ENCODE data around the gene PDE6A. TPM values are rescaled to one million over a fixed set of nuclear protein-coding genes. Genes with fewer than 3 reads are reported as not detected.

Gene PDE6A
- total and polyA plus RNA-seq, 9 of the 15 experiments (the other 6 are each of a cell fraction or from before 2014, with no cell fraction given), result 0.01 to 0.04 (median 0.01) TPM; not detected in 6

DNA sequence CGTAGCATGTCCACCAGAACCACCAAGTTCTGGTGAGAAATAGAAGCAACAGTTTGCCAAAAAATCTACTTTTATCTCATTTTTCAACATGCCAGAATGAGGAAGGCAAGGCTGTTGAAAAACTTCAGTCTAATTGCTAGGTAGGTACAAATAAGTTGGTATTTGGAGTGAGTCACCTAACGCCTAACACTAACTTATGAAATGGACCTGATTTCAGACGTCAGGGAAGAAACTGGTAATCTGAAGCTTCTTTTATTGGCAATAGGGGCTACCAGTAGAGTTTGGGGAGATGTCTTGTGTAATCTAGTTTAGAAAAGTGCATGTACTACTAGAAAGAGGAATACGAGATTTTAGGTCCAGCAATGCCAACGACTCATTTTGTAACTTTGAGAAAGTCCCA lies 4.4 kb upstream of the PDE6A start:
- DNase-seq (ENCODE audit: extremely low read depth in 1 of 4, low spot score in 3 of 4) (no peak), FAIRE-seq (no peak), ATAC-seq (no peak)
- TF ChIP-seq ZNF280A (IDR thresholded peaks at IDR 0.05; ENCODE audit: low read depth, partially characterized antibody), result no peak
- TF ChIP-seq ZBTB26 (CRISPR knock-in tag; IDR thresholded peaks at IDR 0.05), result no peak
- TF ChIP-seq POLR2A (conservative IDR thresholded peaks at IDR 0.05), result no peak
- TF ChIP-seq, protein P1, sequence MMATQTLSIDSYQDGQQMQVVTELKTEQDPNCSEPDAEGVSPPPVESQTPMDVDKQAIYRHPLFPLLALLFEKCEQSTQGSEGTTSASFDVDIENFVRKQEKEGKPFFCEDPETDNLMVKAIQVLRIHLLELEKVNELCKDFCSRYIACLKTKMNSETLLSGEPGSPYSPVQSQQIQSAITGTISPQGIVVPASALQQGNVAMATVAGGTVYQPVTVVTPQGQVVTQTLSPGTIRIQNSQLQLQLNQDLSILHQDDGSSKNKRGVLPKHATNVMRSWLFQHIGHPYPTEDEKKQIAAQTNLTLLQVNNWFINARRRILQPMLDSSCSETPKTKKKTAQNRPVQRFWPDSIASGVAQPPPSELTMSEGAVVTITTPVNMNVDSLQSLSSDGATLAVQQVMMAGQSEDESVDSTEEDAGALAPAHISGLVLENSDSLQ (IDR thresholded peaks at IDR 0.05), result no peak
- TF ChIP-seq MYC (IDR thresholded peaks at IDR 0.05; ENCODE audit: low read depth, low read length), result no peak
- no peak for TF ChIP-seq MYC (CRISPR knock-in tag; IDR thresholded peaks at IDR 0.05; ENCODE audit: borderline replicate concordance, low read depth)
- TF ChIP-seq TCF7 (IDR thresholded peaks at IDR 0.05; ENCODE audit: borderline replicate concordance), result no peak
- TF ChIP-seq, protein P2, sequence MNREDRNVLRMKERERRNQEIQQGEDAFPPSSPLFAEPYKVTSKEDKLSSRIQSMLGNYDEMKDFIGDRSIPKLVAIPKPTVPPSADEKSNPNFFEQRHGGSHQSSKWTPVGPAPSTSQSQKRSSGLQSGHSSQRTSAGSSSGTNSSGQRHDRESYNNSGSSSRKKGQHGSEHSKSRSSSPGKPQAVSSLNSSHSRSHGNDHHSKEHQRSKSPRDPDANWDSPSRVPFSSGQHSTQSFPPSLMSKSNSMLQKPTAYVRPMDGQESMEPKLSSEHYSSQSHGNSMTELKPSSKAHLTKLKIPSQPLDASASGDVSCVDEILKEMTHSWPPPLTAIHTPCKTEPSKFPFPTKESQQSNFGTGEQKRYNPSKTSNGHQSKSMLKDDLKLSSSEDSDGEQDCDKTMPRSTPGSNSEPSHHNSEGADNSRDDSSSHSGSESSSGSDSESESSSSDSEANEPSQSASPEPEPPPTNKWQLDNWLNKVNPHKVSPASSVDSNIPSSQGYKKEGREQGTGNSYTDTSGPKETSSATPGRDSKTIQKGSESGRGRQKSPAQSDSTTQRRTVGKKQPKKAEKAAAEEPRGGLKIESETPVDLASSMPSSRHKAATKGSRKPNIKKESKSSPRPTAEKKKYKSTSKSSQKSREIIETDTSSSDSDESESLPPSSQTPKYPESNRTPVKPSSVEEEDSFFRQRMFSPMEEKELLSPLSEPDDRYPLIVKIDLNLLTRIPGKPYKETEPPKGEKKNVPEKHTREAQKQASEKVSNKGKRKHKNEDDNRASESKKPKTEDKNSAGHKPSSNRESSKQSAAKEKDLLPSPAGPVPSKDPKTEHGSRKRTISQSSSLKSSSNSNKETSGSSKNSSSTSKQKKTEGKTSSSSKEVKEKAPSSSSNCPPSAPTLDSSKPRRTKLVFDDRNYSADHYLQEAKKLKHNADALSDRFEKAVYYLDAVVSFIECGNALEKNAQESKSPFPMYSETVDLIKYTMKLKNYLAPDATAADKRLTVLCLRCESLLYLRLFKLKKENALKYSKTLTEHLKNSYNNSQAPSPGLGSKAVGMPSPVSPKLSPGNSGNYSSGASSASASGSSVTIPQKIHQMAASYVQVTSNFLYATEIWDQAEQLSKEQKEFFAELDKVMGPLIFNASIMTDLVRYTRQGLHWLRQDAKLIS (CRISPR knock-in tag; IDR thresholded peaks at IDR 0.05), result no peak
- no peak for TF ChIP-seq ZNF408 (CRISPR knock-in tag; IDR thresholded peaks at IDR 0.05; ENCODE audit: low read depth)
- in situ Hi-C loops (cut with MboI), result no loop called here
- H3K9ac ChIP-seq (ENCODE audit: insufficient read depth in 1 of 2, low read depth in 2 of 2, low read length in 2 of 2), result no peak overlapping the region
- no peaks in the 10 kb centered on the region for H3K9me1 ChIP-seq (ENCODE audit: control insufficient read depth, insufficient read depth, low read length)
- 68% methylated on average over 5 of the region's 5 CpGs for WGBS (ENCODE audit: insufficient coverage, low coverage, missing lambda C conversion rate)
- H3K9me3 ChIP-seq (replicated peaks; ENCODE audit: control insufficient read depth, insufficient read depth, low read depth, low read length), result no peaks in the 10 kb centered on the region
- H3K36me3 ChIP-seq (ENCODE audit: control insufficient read depth, insufficient read depth, low read length), result no peaks in the 10 kb centered on the region
- no peaks in the 10 kb centered on the region for H4K20me1 ChIP-seq (replicated peaks; ENCODE audit: control insufficient read depth, insufficient read depth, low read length)
- POLR2A ChIA-PET, result interaction anchor here (2.4 kb wide), 1 partner anchor 10 kb away, joined by 12 read pairs; no protein-coding TSS in a partner anchor
- no peak overlapping the region for H3K27ac ChIP-seq (ENCODE audit: extremely low read depth, low read depth, low read length)
- no peaks in the 10 kb centered on the region for H3K79me2 ChIP-seq (ENCODE audit: control insufficient read depth, insufficient read depth, low read length)
- no peaks in the 10 kb centered on the region for H3K27me3 ChIP-seq (ENCODE audit: control insufficient read depth in 2 of 2, insufficient read depth in 2 of 2, low read length in 2 of 2)
- H3K4me3 ChIP-seq, result no peak overlapping the region
- H3K4me2 ChIP-seq (ENCODE audit: insufficient read depth, low read length), result no peak overlapping the region
- H2AFZ ChIP-seq (ENCODE audit: low read depth, low read length), result no peak overlapping the region; the same call in 1 of the 2 replicates
- intact Hi-C loops (cut with micrococcal nuclease), result no loop called here
- H3K4me1 ChIP-seq (replicated peaks in 1 of 2; ENCODE audit: control insufficient read depth in 2 of 2, insufficient read depth in 2 of 2, low read length in 2 of 2), result peaks cover 5 to 8% of the 10 kb centered on the region in 2 experiments; a peak in 3 of 5 replicates
- CTCF ChIA-PET (ENCODE audit: low intra/inter-chr PET ratio), result no interaction called here
- no TSS peak for BruUV-seq (replicated peaks)
